ENCODE measurements around the gene RAB18. TPM values are rescaled to one million over a fixed set of nuclear protein-coding genes. Genes with fewer than 3 reads are reported as not detected.

The RAB18 gene
- total and polyA plus RNA-seq, 9 of the 15 experiments (the other 6 are each of a cell fraction or from before 2014, with no cell fraction given): 10.5 to 46.3 (median 32.5) TPM

GRCh38 chr10:27537166-27537565 lies 33.1 kb downstream of the RAB18 start:
- Histone ChIP-seq H4K20me1 (replicated peaks; ENCODE audit: control insufficient read depth, insufficient read depth, low read length) (no peaks in the 10 kb centered on the region), H3K9me3 (replicated peaks; ENCODE audit: control insufficient read depth, insufficient read depth, low read depth, low read length) (no peaks in the 10 kb centered on the region), H3K27me3 (ENCODE audit: control insufficient read depth in 2 of 2, insufficient read depth in 2 of 2, low read length in 2 of 2) (no peaks in the 10 kb centered on the region), H3K4me2 (ENCODE audit: insufficient read depth, low read length) (no peak overlapping the region), H3K9ac (ENCODE audit: insufficient read depth in 1 of 2, low read depth in 2 of 2, low read length in 2 of 2) (no peak overlapping the region), H3K27ac (ENCODE audit: extremely low read depth, low read depth, low read length) (no peak overlapping the region), H3K4me3 (no peak overlapping the region), H3K79me2 (ENCODE audit: control insufficient read depth, insufficient read depth, low read length) (peaks cover 8% of the 10 kb centered on the region; the same call in 1 of the 3 replicates), H3K4me1 (replicated peaks in 1 of 2; ENCODE audit: control insufficient read depth in 2 of 2, insufficient read depth in 2 of 2, low read length in 2 of 2) (peaks cover 0 to 2% of the 10 kb centered on the region in 2 experiments; a peak in 2 of 5 replicates), H3K36me3 (ENCODE audit: control insufficient read depth, insufficient read depth, low read length) (peaks cover 70% of the 10 kb centered on the region), H2AFZ (ENCODE audit: low read depth, low read length) (no peak overlapping the region), H3K9me1 (ENCODE audit: control insufficient read depth, insufficient read depth, low read length) (no peaks in the 10 kb centered on the region)
- POLR2A ChIA-PET: no interaction called here
- no peak for DNase-seq (ENCODE audit: extremely low read depth in 1 of 4, low spot score in 3 of 4)
- TF ChIP-seq ZNF217 (CRISPR knock-in tag; IDR thresholded peaks at IDR 0.05) (no peak), GTF2F1 (IDR thresholded peaks at IDR 0.05; ENCODE audit: low read depth, low read length) (no peak), MIER1 (IDR thresholded peaks at IDR 0.05; ENCODE audit: low read depth) (no peak), KLF10 (CRISPR knock-in tag; IDR thresholded peaks at IDR 0.05) (no peak), MAFK (IDR thresholded peaks at IDR 0.05; ENCODE audit: low read length) (no peak), MTA2 (IDR thresholded peaks at IDR 0.05; ENCODE audit: low read depth) (no peak), KLF1 (tag; IDR thresholded peaks at IDR 0.05) (no peak), DEAF1 (CRISPR knock-in tag; IDR thresholded peaks at IDR 0.05) (no peak), MAZ (CRISPR knock-in tag; conservative IDR thresholded peaks at IDR 0.05 in 1 of 2, IDR thresholded peaks at IDR 0.05 in 1 of 2) (no peak), FOXJ3 (CRISPR knock-in tag; IDR thresholded peaks at IDR 0.05) (no peak), NCOA6 (IDR thresholded peaks at IDR 0.05) (no peak), CEBPB (tag; IDR thresholded peaks at IDR 0.05) (no peak), RNF219 (CRISPR knock-in tag; IDR thresholded peaks at IDR 0.05) (no peak)
- in situ Hi-C loops (cut with MboI): no loop called here
- BruUV-seq (replicated peaks): no TSS peak
- intact Hi-C loops (cut with micrococcal nuclease): no loop called here
- CTCF ChIA-PET (ENCODE audit: low intra/inter-chr PET ratio): no interaction called here
- WGBS (ENCODE audit: insufficient coverage, low coverage, missing lambda C conversion rate): 88% methylated on average over 3 of the region's 3 CpGs
- no peak for ATAC-seq
- no peak for FAIRE-seq

All from K562 (cell line).